Mesendoderm (in vitro differentiated cells): ENCODE measurements around the gene FCER1G.

Experiments
- DNase-seq: peaks from one replicate; pipeline ENCODE4 v3.0.0; 2013
- H2AK5ac ChIP-seq: 2 replicates; pipeline ENCODE4 v1.6.1; 2013; ENCODE audit warnings: low read length, inconsistent platforms
- H2BK120ac ChIP-seq: 2 replicates; pipeline ENCODE4 v1.6.1; 2013; ENCODE audit warnings: low read depth, mild to moderate bottlenecking, low read length, moderate library complexity, mixed read lengths
- H2BK15ac ChIP-seq: replicated peaks from 2 replicates; pipeline ENCODE4 v1.6.1; 2013; ENCODE audit warnings: low read depth, mild to moderate bottlenecking, moderate library complexity
- H2BK5ac ChIP-seq: 2 replicates; pipeline ENCODE4 v1.6.1; 2013; ENCODE audit warnings: low read length, inconsistent platforms
- H3K18ac ChIP-seq: 2 replicates; pipeline ENCODE4 v1.6.1; 2013; ENCODE audit warnings: mild to moderate bottlenecking, low read length, mixed read lengths
- H3K23ac ChIP-seq: one replicate; pipeline ENCODE4 v1.6.1; 2013; ENCODE audit warnings: low read length
- H3K27ac ChIP-seq: 2 replicates; pipeline ENCODE4 v1.5.1; 2013; ENCODE audit warnings: low read depth, mild to moderate bottlenecking, inconsistent platforms, low read length, moderate library complexity
- H3K27me3 ChIP-seq: 2 replicates; pipeline ENCODE4 v1.6.1; 2013; ENCODE audit warnings: low read length, control low read depth, mild to moderate bottlenecking, inconsistent platforms; ENCODE audit not compliant: insufficient read depth, poor library complexity
- H3K36me3 ChIP-seq: 2 replicates; pipeline ENCODE4 v1.6.1; 2013; ENCODE audit warnings: low read length, inconsistent platforms; ENCODE audit not compliant: control insufficient read depth, insufficient read depth
- H3K4ac ChIP-seq: one replicate; pipeline ENCODE4 v1.6.1; 2013; ENCODE audit warnings: low read depth, mild to moderate bottlenecking, low read length, moderate library complexity
- H3K4me1 ChIP-seq: 2 replicates; pipeline ENCODE4 v1.6.1; 2013; ENCODE audit warnings: low read depth, low read length, inconsistent platforms; ENCODE audit not compliant: control insufficient read depth
- H3K4me2 ChIP-seq: 2 replicates; pipeline ENCODE4 v1.6.1; 2013; ENCODE audit warnings: low read length
- H3K4me3 ChIP-seq: 2 replicates; pipeline ENCODE4 v1.5.1; 2013; ENCODE audit warnings: mild to moderate bottlenecking, low read length
- H3K56ac ChIP-seq: one replicate; pipeline ENCODE4 v1.6.1; 2013; ENCODE audit warnings: low read length
- H3K79me1 ChIP-seq: 2 replicates; pipeline ENCODE4 v1.6.1; 2013; ENCODE audit warnings: low read length, inconsistent platforms
- H3K79me2 ChIP-seq: 2 replicates; pipeline ENCODE4 v1.6.1; 2013; ENCODE audit warnings: mild to moderate bottlenecking, low read length; ENCODE audit not compliant: control insufficient read depth, insufficient read depth
- H3K9ac ChIP-seq: 2 replicates; pipeline ENCODE4 v1.6.1; 2013; ENCODE audit warnings: low read length, inconsistent platforms
- H4K5ac ChIP-seq: one replicate; pipeline ENCODE4 v1.6.1; 2013; ENCODE audit warnings: low read length
- H4K8ac ChIP-seq: one replicate; pipeline ENCODE4 v1.6.1; 2013; ENCODE audit warnings: low read depth, mild to moderate bottlenecking, control low read depth, low read length, moderate library complexity
- WGBS: extraction: QIAGEN DNeasy Blood & Tissue Kit; methylation state at CpG from one replicate; pipeline ENCODE4 v1.1.7; 2013; ENCODE audit warnings: low lambda C conversion rate, missing lambda C conversion rate; ENCODE audit not compliant: insufficient coverage; ENCODE audit errors: extremely low coverage; 5-methylcytosine and 5-hydroxymethylcytosine counted together

Gene FCER1G

GRCh38 chr1:161175771-161176453, 39.2 kb upstream of the FCER1G start:
- Histone ChIP-seq H3K4me2 (no peak overlapping the region), H2AK5ac (no peak overlapping the region), H3K18ac (no peak overlapping the region), H2BK5ac (no peak overlapping the region), H4K5ac (no peak overlapping the region), H3K79me2 (peaks cover 4% of the 10 kb centered on the region), H2BK15ac (no peak overlapping the region), H3K27ac (no peak overlapping the region), H3K56ac (no peak overlapping the region), H3K36me3 (peaks cover 8% of the 10 kb centered on the region), H3K27me3 (no peaks in the 10 kb centered on the region), H3K4me3 (no peak overlapping the region), H4K8ac (no peak overlapping the region), H3K4me1 (peaks cover 8% of the 10 kb centered on the region), H3K23ac (no peak overlapping the region), H3K4ac (no peak overlapping the region), H2BK120ac (no peak overlapping the region), H3K79me1 (peaks cover 6% of the 10 kb centered on the region), H3K9ac (no peak overlapping the region)
- no CpG with 5 or more reads among the region's 10 CpGs for WGBS
- no peak for DNase-seq

GRCh38 chr1:161176468-161177111, 38.5 kb upstream of the FCER1G start:
- H4K8ac ChIP-seq, result no peak overlapping the region
- no peak overlapping the region for H3K18ac ChIP-seq
- peak overlapping the region; percentile 37 for H3K23ac ChIP-seq
- H3K4me2 ChIP-seq, result peak overlapping the region; percentile 57
- no CpG with 5 or more reads among the region's 17 CpGs for WGBS
- H2AK5ac ChIP-seq, result no peak overlapping the region
- peaks cover 6% of the 10 kb centered on the region for H3K79me1 ChIP-seq
- no peak overlapping the region for H3K4ac ChIP-seq
- H3K36me3 ChIP-seq, result peaks cover 8% of the 10 kb centered on the region
- peaks cover 8% of the 10 kb centered on the region for H3K4me1 ChIP-seq
- no peak overlapping the region for H2BK120ac ChIP-seq
- H3K56ac ChIP-seq, result peak overlapping the region; percentile 100
- H2BK5ac ChIP-seq, result no peak overlapping the region
- H3K27me3 ChIP-seq, result no peaks in the 10 kb centered on the region
- H3K79me2 ChIP-seq, result peaks cover 4% of the 10 kb centered on the region
- peak overlapping the region; percentile 98 for H3K9ac ChIP-seq
- H4K5ac ChIP-seq, result no peak overlapping the region
- H2BK15ac ChIP-seq, result no peak overlapping the region
- DNase-seq, result no peak
- H3K27ac ChIP-seq, result no peak overlapping the region
- peak overlapping the region; percentile 96 for H3K4me3 ChIP-seq

- DNase-seq, result peak; percentile 96
- Histone ChIP-seq H3K4me2 (peak within 1 kb of the TSS; percentile 87), H3K79me1 (peaks cover 6% of the 10 kb centered on the region), H3K36me3 (peaks cover 4% of the 10 kb centered on the region), H3K4me3 (peak within 1 kb of the TSS; percentile 96), H3K9ac (peak within 1 kb of the TSS; percentile 98), H4K8ac (no peak within 1 kb of the TSS), H2BK120ac (no peak within 1 kb of the TSS), H3K79me2 (peaks cover 4% of the 10 kb centered on the region), H2AK5ac (no peak within 1 kb of the TSS), H3K4ac (peak within 1 kb of the TSS; percentile 81), H2BK5ac (peak within 1 kb of the TSS; percentile 69), H3K18ac (no peak within 1 kb of the TSS), H3K27me3 (no peaks in the 10 kb centered on the region), H3K27ac (no peak within 1 kb of the TSS), H3K23ac (peak within 1 kb of the TSS; percentile 37), H4K5ac (peak within 1 kb of the TSS; percentile 68), H2BK15ac (no peak within 1 kb of the TSS), H3K56ac (peak within 1 kb of the TSS; percentile 100), H3K4me1 (peaks cover 8% of the 10 kb centered on the region)
- no CpG with 5 or more reads among the region's 50 CpGs for WGBS
Observed at GRCh38 chr1:161177112-161177935, 37.8 kb upstream of the FCER1G start, which contains the start of gene B4GALT3. Gene B4GALT3, minus strand, starts transcription at chr1:161177507. Its CDS starts 1,447 bp downstream, at chr1:161176060.

GRCh38 chr1:161177936-161178244, 37.2 kb upstream of the FCER1G start:
- no peak overlapping the region for H2AK5ac ChIP-seq
- H3K4ac ChIP-seq, result no peak overlapping the region
- no peak overlapping the region for H3K27ac ChIP-seq
- DNase-seq, result no peak
- no peak overlapping the region for H2BK15ac ChIP-seq
- peak overlapping the region; percentile 68 for H4K5ac ChIP-seq
- H3K9ac ChIP-seq, result peak overlapping the region; percentile 98
- H3K4me1 ChIP-seq, result peaks cover 8% of the 10 kb centered on the region
- H2BK5ac ChIP-seq, result no peak overlapping the region
- no peak overlapping the region for H3K18ac ChIP-seq
- H3K23ac ChIP-seq, result no peak overlapping the region
- H3K36me3 ChIP-seq, result peaks cover 4% of the 10 kb centered on the region
- no peaks in the 10 kb centered on the region for H3K27me3 ChIP-seq
- WGBS, result no CpG with 5 or more reads among the region's 9 CpGs
- H3K4me2 ChIP-seq, result peak overlapping the region; percentile 23
- H3K56ac ChIP-seq, result peak overlapping the region; percentile 91
- H3K4me3 ChIP-seq, result no peak overlapping the region
- no peak overlapping the region for H2BK120ac ChIP-seq
- peaks cover 4% of the 10 kb centered on the region for H3K79me2 ChIP-seq
- H3K79me1 ChIP-seq, result peaks cover 6% of the 10 kb centered on the region
- H4K8ac ChIP-seq, result no peak overlapping the region

- Histone ChIP-seq H2BK15ac (no peak overlapping the region), H3K9ac (no peak overlapping the region), H3K4ac (no peak overlapping the region), H3K79me1 (peaks cover 6% of the 10 kb centered on the region), H4K8ac (no peak overlapping the region), H3K79me2 (peaks cover 4% of the 10 kb centered on the region), H2BK5ac (no peak overlapping the region), H3K36me3 (no peaks in the 10 kb centered on the region), H3K4me3 (no peak overlapping the region), H3K27ac (no peak overlapping the region), H3K23ac (no peak overlapping the region), H4K5ac (no peak overlapping the region), H3K4me1 (peaks cover 8% of the 10 kb centered on the region), H3K18ac (no peak overlapping the region), H3K4me2 (no peak overlapping the region), H3K56ac (no peak overlapping the region), H2BK120ac (no peak overlapping the region), H3K27me3 (no peaks in the 10 kb centered on the region), H2AK5ac (no peak overlapping the region)
- no CpG with 5 or more reads among the region's 3 CpGs for WGBS
- DNase-seq, result no peak
Observed at GRCh38 chr1:161179698-161180097, 35.4 kb upstream of the FCER1G start.
